GM12864 (cell line): ENCODE data around the gene CADPS2.

ENCODE experiments used
- DNase-seq: peaks from one replicate; pipeline ENCODE4 v3.0.0-alpha.2; 2011; ENCODE audit warnings: low read depth
- H3K4me3 ChIP-seq: 2 replicates; pipeline ENCODE4 v1.5.1; 2011; ENCODE audit warnings: mild to moderate bottlenecking, low read depth, low read length, control low read depth
- TF ChIP-seq, protein P1 (sequence below): IDR thresholded peaks from 2 replicates; pipeline ENCODE4 v1.5.1; 2011; ENCODE audit warnings: low read depth, mild to moderate bottlenecking, moderate library complexity, low read length, control low read depth, inconsistent platforms; ENCODE audit errors: missing control alignments

CADPS2 gene

DNA sequence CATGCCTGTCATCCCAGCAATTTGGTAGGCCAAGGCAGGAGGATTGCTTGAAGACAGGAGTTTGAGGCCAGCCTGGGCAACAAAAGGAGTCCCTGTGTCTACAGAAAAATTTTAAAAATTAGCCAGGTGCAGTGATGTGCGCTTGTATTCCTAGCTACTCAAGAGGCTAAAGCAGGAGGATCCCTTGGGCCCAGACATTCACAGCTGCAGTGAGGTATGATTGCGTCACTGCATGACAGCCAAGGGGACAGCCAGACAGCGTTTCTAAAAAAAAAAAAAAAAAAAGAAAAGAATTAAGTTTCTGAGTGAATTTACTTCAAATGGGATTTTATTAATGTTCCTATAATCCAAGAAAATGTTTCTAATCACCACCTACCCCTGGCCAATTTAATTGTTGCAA is 96.1 kb downstream of the CADPS2 start:
- H3K4me3 ChIP-seq = no peak overlapping the region
- DNase-seq = no peak
- TF ChIP-seq, protein P1, sequence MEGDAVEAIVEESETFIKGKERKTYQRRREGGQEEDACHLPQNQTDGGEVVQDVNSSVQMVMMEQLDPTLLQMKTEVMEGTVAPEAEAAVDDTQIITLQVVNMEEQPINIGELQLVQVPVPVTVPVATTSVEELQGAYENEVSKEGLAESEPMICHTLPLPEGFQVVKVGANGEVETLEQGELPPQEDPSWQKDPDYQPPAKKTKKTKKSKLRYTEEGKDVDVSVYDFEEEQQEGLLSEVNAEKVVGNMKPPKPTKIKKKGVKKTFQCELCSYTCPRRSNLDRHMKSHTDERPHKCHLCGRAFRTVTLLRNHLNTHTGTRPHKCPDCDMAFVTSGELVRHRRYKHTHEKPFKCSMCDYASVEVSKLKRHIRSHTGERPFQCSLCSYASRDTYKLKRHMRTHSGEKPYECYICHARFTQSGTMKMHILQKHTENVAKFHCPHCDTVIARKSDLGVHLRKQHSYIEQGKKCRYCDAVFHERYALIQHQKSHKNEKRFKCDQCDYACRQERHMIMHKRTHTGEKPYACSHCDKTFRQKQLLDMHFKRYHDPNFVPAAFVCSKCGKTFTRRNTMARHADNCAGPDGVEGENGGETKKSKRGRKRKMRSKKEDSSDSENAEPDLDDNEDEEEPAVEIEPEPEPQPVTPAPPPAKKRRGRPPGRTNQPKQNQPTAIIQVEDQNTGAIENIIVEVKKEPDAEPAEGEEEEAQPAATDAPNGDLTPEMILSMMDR = no peak

DNA sequence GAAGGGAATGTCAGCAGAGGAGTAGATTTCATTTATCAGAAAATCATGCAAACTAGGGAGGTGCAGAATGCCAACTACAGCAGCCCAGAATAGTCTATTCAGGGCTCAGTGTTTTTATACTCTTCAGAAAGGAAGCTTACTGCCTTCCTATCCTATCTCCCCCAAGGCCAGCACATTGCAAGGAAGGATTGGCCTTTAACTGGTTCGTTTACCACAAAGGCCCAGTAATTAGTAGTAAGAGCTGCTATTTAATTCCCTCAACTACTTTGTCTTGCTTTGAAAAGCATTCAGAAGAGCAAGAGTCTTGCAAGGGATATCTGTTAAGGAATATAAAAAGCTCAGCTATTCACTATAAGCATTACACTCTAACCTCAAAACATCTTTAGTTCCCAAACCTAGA is 97.1 kb downstream of the CADPS2 start:
- no peak overlapping the region for H3K4me3 ChIP-seq
- no peak for DNase-seq
- TF ChIP-seq, protein P1 = no peak

DNA sequence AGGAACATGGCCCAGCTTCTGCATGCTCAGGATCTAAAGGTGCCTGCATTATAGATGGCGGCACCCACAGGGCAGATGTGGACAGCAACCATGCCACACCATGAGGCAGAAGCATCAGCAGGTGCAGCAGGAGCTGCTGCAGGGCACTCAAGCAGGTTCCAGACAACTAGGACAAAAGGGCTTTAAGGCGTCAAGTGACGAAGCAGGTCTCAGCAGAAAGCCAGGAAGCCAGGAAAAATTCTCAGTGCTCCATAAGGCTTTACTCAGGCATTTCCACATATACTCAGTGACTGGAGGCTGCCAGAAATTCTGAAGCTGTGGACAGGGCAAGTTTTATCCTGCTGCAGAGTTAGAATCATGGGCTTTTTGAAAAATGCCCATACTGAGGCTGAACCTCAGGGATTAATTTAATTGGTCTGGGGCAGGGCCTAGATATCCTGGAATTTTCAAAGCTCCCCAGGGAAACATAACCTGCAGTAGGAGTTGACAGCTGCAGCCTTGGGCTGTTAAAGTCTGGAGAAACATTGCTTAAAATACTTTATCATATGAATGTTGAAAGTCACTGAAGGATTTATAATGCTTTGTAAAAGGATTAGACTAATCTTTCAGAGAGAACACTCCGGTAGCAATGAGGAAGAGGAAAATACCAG is 115.4 kb downstream of the CADPS2 start:
- no peak for DNase-seq
- TF ChIP-seq, protein P1 = no peak
- H3K4me3 ChIP-seq = no peak overlapping the region

DNA sequence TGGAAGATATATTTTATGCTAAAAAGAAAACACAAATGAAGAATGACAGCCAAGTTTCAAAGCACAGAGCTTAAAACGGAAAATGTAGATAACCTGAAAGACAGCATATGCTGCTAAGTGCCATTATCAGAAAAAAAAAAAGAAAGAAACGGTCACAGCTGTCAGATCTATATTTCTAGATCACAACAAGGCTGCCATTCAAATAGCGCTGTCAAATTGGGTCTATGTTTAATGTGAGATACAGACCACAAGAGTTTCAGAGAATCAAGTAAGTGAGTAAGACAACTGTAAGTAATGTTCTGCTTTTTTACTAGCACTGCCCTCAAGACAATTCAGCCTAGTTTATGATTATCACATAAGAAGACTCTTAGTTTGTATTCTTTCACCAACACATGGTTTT is 117.4 kb downstream of the CADPS2 start:
- no peak for DNase-seq
- no peak overlapping the region for H3K4me3 ChIP-seq
- TF ChIP-seq, protein P1 = no peak

DNA sequence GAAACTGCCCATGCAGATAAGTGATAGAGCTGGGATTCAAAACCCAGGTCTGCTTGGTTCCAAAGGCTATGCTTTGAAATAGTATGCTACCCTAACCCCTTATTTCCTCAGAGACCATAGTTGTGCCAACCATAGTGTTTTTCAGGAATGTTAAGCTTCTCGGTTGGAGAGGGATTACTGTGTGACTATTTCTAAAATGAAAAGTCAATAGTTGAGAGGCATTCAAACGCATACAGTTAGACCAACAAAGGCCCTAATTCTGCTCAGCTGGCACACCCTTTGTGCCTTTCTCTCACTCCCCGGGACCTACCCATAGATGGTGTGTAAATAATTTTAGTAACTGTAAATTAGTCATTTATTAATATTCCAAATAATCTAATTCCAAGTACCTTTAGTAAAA is 118.9 kb downstream of the CADPS2 start:
- TF ChIP-seq, protein P1 = no peak
- H3K4me3 ChIP-seq = no peak overlapping the region
- DNase-seq = no peak

DNA sequence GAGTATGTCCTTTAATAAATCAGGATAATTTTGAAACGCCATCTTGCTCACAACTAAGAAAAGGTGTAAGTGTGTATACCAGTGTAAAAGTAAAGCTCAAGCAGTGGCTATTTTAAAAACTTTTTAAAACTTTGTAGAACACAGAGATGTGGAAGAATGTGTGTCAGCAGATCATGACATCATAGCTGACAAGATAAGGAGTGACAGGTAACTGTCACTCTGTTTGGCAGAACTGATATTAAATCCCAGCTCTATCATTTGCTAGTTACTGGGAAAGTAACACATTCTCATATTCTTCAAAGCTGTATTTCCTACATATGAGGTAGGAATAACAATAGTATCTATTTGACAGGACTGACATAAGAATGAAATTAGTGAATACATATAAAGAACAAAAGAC is 119.7 kb downstream of the CADPS2 start:
- no peak for DNase-seq
- TF ChIP-seq, protein P1 = no peak
- H3K4me3 ChIP-seq = no peak overlapping the region

DNA sequence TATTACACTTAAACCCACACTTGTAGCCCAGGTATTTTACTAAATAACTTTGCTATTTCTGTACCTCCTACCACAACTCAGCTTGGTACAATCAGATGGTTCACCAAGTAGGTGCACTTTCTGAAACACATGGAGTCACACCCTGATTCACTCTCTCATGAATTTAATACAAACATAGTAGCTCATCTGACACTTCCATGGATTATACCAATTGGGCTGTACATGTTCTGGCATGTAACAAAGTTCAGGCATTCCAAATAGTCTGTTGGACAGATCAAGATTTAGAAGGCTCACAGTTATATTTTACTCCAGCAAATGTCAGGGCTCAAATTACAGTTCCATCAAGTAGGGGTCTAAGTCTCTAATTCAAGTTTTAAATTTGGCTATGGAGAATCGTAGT is 121.4 kb downstream of the CADPS2 start:
- no peak overlapping the region for H3K4me3 ChIP-seq
- no peak for DNase-seq
- TF ChIP-seq, protein P1 = no peak
